K562 (cell line): ENCODE results near the gene CAPN10. TPM values are rescaled to one million over a fixed set of nuclear protein-coding genes. Genes with fewer than 3 reads are reported as not detected.

Experiments used
- ATAC-seq: fragments of 200-7000 bp; cut with Tn5 transposase; 3 replicates; pipeline ENCODE4 v1.9.1; 2020; ENCODE audit warnings: moderate library complexity
- BruUV-seq: library from RNA; stranded (reverse); fragments of 400-500 nt; replicated peaks from 2 replicates; lab custom pipeline; 2021; lab: Mats Ljungman, UMichigan
- CTCF ChIA-PET: fragments of 300-600 bp; formaldehyde crosslinking; extraction: SDS; loops from one replicate; lab custom pipeline; 2021; ENCODE audit warnings: low intra/inter-chr PET ratio; lab: Yijun Ruan, JAX
- POLR2A ChIA-PET: fragments of 300-600, 350-650 bp; sonication (Branson Sonifier 250); formaldehyde crosslinking; extraction: SDS; loops from one replicate; lab custom pipeline; 2021; ENCODE audit warnings: antibody characterized with exemption, inconsistent platforms; lab: Yijun Ruan, JAX
- DNase-seq, 4 experiments: peaks; one replicate each; pipeline versions ENCODE4 v3.0.0 to v3.0.0-alpha.2; 2011 to 2018; ENCODE audit warnings: low spot score in 3 of 4, mixed read lengths in 3 of 4; ENCODE audit errors: extremely low read depth in 1 of 4
- FAIRE-seq: peaks from 2 replicates; lab custom pipeline; 2011; peaks lifted over from hg19 to GRCh38; lab: Jason Lieb, UNC
- H2AFZ ChIP-seq: 2 replicates; pipeline ENCODE4 v1.6.0; 2011; ENCODE audit warnings: low read depth, low read length, control low read depth, inconsistent platforms
- H3K27ac ChIP-seq: fragments of 200-600 bp; 3 replicates; pipeline ENCODE4 v1.8.0; 2011; ENCODE audit warnings: low read depth, mild to moderate bottlenecking, control low read depth, inconsistent platforms, low read length, moderate library complexity, mixed read lengths; ENCODE audit errors: extremely low read depth
- H3K27me3 ChIP-seq, 2 experiments: fragments of 300-600 bp in 1 of 2; 2 replicates in 1 of 2; 3 replicates in 1 of 2; pipeline versions ENCODE4 v1.6.0 to v1.8.0; 2011; ENCODE audit warnings: inconsistent platforms in 2 of 2, low read length in 2 of 2, mild to moderate bottlenecking in 1 of 2, mixed read lengths in 1 of 2, moderate library complexity in 1 of 2; ENCODE audit not compliant: control insufficient read depth in 2 of 2, insufficient read depth in 2 of 2
- H3K36me3 ChIP-seq: fragments of 300-600 bp; 3 replicates; pipeline ENCODE4 v1.8.0; 2011; ENCODE audit warnings: mild to moderate bottlenecking, low read length, inconsistent platforms; ENCODE audit not compliant: control insufficient read depth, insufficient read depth
- H3K4me1 ChIP-seq, 2 experiments: fragments of 200-600 bp in 1 of 2; replicated peaks in 1 of 2; 2 replicates in 1 of 2; 3 replicates in 1 of 2; pipeline versions ENCODE4 v1.5.1 to v1.8.0; 2011; ENCODE audit warnings: inconsistent platforms in 2 of 2, low read length in 2 of 2, mild to moderate bottlenecking in 1 of 2, mixed read lengths in 1 of 2, moderate library complexity in 1 of 2; ENCODE audit not compliant: control insufficient read depth in 2 of 2, insufficient read depth in 2 of 2
- H3K4me2 ChIP-seq: 2 replicates; pipeline ENCODE4 v1.6.1; 2011; ENCODE audit warnings: low read length, control low read depth, inconsistent platforms, mixed read lengths; ENCODE audit not compliant: insufficient read depth
- H3K4me3 ChIP-seq: fragments of 200-600 bp; sonication (generic), shearing (Covaris generic); 2 replicates; pipeline ENCODE4 v1.5.1; 2016; ENCODE audit warnings: control low read depth, inconsistent platforms
- H3K79me2 ChIP-seq: fragments of 200-600 bp; 3 replicates; pipeline ENCODE4 v1.8.0; 2011; ENCODE audit warnings: low read length, inconsistent platforms; ENCODE audit not compliant: control insufficient read depth, insufficient read depth
- H3K9ac ChIP-seq, 2 experiments: 2 replicates each; pipeline versions ENCODE4 v1.6.0 to v1.6.1; 2011; ENCODE audit warnings: low read depth in 2 of 2, low read length in 2 of 2, control low read depth in 1 of 2, inconsistent platforms in 1 of 2, mild to moderate bottlenecking in 1 of 2, mixed read lengths in 1 of 2; ENCODE audit not compliant: insufficient read depth in 1 of 2
- H3K9me1 ChIP-seq: one replicate; pipeline ENCODE4 v1.6.0; 2011; ENCODE audit warnings: inconsistent platforms, mild to moderate bottlenecking, low read length, moderate library complexity; ENCODE audit not compliant: control insufficient read depth, insufficient read depth
- H3K9me3 ChIP-seq: replicated peaks from 2 replicates; pipeline ENCODE4 v1.5.1; 2011; ENCODE audit warnings: low read depth, low read length, inconsistent platforms; ENCODE audit not compliant: control insufficient read depth, insufficient read depth
- H4K20me1 ChIP-seq: replicated peaks from 2 replicates; pipeline ENCODE4 v1.6.1; 2011; ENCODE audit warnings: low read length, inconsistent platforms, mixed read lengths; ENCODE audit not compliant: control insufficient read depth, insufficient read depth
- CXXC5 ChIP-seq: fragments of 250-450 bp; sonication (Bioruptor Pico); IDR thresholded peaks from 2 replicates; pipeline ENCODE4 v1.8.0; 2022; ENCODE audit warnings: inconsistent platforms, mild to moderate bottlenecking, moderate library complexity
- FOXJ3 ChIP-seq: sonication (generic); formaldehyde crosslinking; IDR thresholded peaks from 2 replicates; pipeline ENCODE4 v1.4.0; 2020; ENCODE audit warnings: mild to moderate bottlenecking, missing genetic modification reagents
- NFE2 ChIP-seq: IDR thresholded peaks from 2 replicates; pipeline ENCODE4 v1.6.1; 2014; ENCODE audit warnings: antibody characterized with exemption, low read depth
- PHF20 ChIP-seq: fragments of 450-650 bp; IDR thresholded peaks from 2 replicates; pipeline ENCODE4 v1.6.1; 2018; ENCODE audit not compliant: partially characterized antibody
- RFX1 ChIP-seq: fragments of 450-650 bp; IDR thresholded peaks from 2 replicates; pipeline ENCODE4 v1.6.1; 2016; ENCODE audit warnings: mild to moderate bottlenecking, moderate library complexity
- SAFB2 ChIP-seq: fragments of 200-400 bp; formaldehyde crosslinking; IDR thresholded peaks from 2 replicates; pipeline ENCODE4 v1.6.1; 2018; ENCODE audit warnings: borderline replicate concordance, low read length, low read depth, moderate library complexity; ENCODE audit not compliant: severe bottlenecking
- U2AF2 ChIP-seq: fragments of 200-400 bp; formaldehyde crosslinking; optimal IDR thresholded peaks from 2 replicates; pipeline ENCODE3; 2017; ENCODE audit warnings: low read depth, mild to moderate bottlenecking, low read length
- XRCC4 ChIP-seq: IDR thresholded peaks from one replicate; pipeline ENCODE4 v1.6.1; 2011; ENCODE audit not compliant: insufficient read depth, insufficient read length; ENCODE audit errors: extremely low read depth
- ZNF551 ChIP-seq: fragments of 250-450 bp; sonication (Bioruptor Pico); IDR thresholded peaks from 2 replicates; pipeline ENCODE4 v1.5.0; 2021; ENCODE audit warnings: mild to moderate bottlenecking, moderate library complexity
- ZNF655 ChIP-seq: fragments of 250-450 bp; sonication (Bioruptor Pico); IDR thresholded peaks from 2 replicates; pipeline ENCODE4 v1.5.0; 2021
- WGBS: fragments of 100-300 bp; shearing (Covaris generic); methylation state at CpG from one replicate; pipeline ENCODE4 v1.1.6; 2016; ENCODE audit warnings: low coverage, mixed read lengths; ENCODE audit not compliant: insufficient coverage; ENCODE audit errors: missing lambda C conversion rate; 5-methylcytosine and 5-hydroxymethylcytosine counted together
- in situ Hi-C: fragments of 300-500 bp; cut with MboI; formaldehyde crosslinking; loops from 4 replicates; pipeline ENCODE4 v1.15.0; 2018; ENCODE audit warnings: inconsistent platforms, mixed read lengths
- intact Hi-C: fragments of 100-400 bp; cut with micrococcal nuclease; formaldehyde crosslinking; loops from 2 replicates; pipeline ENCODE4 v1.14.2; 2022
- polyA plus RNA-seq, 8 experiments: library from polyadenylated mRNA; depleted of rRNA in 4 of 8; stranded (reverse) in 5 of 8; unstranded in 3 of 8; fragments of >200 nt; fragmentation: Nextera tagmentation in 2 of 8; fragmentation: Illumina TruSeq in 1 of 8; extraction: Ambion mirVana in 2 of 8; extraction: Trizol in 1 of 8; gene quantifications; 2 replicates each; pipeline versions ENCODE4 v1.2.1 to v1.2.3, GENCODE V29; 2011 to 2014; ENCODE audit warnings: inconsistent platforms in 1 of 8, missing spikeins in 1 of 8
- total RNA-seq, 7 experiments: library from RNA; depleted of rRNA in 6 of 7; stranded (reverse); fragments of >200 nt in 6 of 7; fragmentation: Illumina TruSeq in 2 of 7; extraction: Trizol in 2 of 7; gene quantifications; 2 replicates each; pipeline versions ENCODE4 v1.2.1 to v1.2.3, GENCODE V29; 2011 to 2021; ENCODE audit warnings: low replicate concordance in 1 of 7
- TF ChIP-seq, protein P1 (sequence below): fragments of 250-450 bp; sonication (Bioruptor Pico); IDR thresholded peaks from 2 replicates; pipeline ENCODE4 v1.5.0; 2020; ENCODE audit warnings: mild to moderate bottlenecking
- TF ChIP-seq, protein P2 (sequence below), 2 experiments: fragments of 150-350 bp in 1 of 2; IDR thresholded peaks; 2 replicates each; pipeline ENCODE4 v1.6.1; 2012 to 2016; ENCODE audit warnings: low read depth in 2 of 2, low read length in 2 of 2, mild to moderate bottlenecking in 1 of 2, moderate library complexity in 1 of 2

The CAPN10 gene
- total and polyA plus RNA-seq, 9 of the 15 experiments (the other 6 are each of a cell fraction or from before 2014, with no cell fraction given), result 0.08 to 26.1 (median 8.4) TPM

- ATAC-seq (no peak), FAIRE-seq (no peak), DNase-seq (no peak)
- 89% methylated on average over 3 of the region's 11 CpGs for WGBS
- no TSS peak for BruUV-seq
- intact Hi-C loops (no loop called here), in situ Hi-C loops (no loop called here)
- no peak overlapping the region for H2AFZ ChIP-seq
- ChIA-PET POLR2A (interaction anchor here (1.4 kb wide), 1 partner anchor 12 kb away, joined by 3 read pairs; the partner anchor contains the start of gene CAPN10), CTCF (no interaction called here)
- H3K4me2 ChIP-seq, result no peak overlapping the region
- TF ChIP-seq RFX1, result no peak
- TF ChIP-seq, protein P1, sequence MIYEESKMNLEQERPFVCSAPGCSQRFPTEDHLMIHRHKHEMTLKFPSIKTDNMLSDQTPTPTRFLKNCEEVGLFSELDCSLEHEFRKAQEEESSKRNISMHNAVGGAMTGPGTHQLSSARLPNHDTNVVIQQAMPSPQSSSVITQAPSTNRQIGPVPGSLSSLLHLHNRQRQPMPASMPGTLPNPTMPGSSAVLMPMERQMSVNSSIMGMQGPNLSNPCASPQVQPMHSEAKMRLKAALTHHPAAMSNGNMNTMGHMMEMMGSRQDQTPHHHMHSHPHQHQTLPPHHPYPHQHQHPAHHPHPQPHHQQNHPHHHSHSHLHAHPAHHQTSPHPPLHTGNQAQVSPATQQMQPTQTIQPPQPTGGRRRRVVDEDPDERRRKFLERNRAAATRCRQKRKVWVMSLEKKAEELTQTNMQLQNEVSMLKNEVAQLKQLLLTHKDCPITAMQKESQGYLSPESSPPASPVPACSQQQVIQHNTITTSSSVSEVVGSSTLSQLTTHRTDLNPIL, result no peak
- TF ChIP-seq NFE2, result no peak
- no peak for TF ChIP-seq ZNF655 (CRISPR knock-in tag)
- TF ChIP-seq, protein P2, sequence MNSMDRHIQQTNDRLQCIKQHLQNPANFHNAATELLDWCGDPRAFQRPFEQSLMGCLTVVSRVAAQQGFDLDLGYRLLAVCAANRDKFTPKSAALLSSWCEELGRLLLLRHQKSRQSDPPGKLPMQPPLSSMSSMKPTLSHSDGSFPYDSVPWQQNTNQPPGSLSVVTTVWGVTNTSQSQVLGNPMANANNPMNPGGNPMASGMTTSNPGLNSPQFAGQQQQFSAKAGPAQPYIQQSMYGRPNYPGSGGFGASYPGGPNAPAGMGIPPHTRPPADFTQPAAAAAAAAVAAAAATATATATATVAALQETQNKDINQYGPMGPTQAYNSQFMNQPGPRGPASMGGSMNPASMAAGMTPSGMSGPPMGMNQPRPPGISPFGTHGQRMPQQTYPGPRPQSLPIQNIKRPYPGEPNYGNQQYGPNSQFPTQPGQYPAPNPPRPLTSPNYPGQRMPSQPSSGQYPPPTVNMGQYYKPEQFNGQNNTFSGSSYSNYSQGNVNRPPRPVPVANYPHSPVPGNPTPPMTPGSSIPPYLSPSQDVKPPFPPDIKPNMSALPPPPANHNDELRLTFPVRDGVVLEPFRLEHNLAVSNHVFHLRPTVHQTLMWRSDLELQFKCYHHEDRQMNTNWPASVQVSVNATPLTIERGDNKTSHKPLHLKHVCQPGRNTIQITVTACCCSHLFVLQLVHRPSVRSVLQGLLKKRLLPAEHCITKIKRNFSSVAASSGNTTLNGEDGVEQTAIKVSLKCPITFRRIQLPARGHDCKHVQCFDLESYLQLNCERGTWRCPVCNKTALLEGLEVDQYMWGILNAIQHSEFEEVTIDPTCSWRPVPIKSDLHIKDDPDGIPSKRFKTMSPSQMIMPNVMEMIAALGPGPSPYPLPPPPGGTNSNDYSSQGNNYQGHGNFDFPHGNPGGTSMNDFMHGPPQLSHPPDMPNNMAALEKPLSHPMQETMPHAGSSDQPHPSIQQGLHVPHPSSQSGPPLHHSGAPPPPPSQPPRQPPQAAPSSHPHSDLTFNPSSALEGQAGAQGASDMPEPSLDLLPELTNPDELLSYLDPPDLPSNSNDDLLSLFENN (IDR thresholded peaks at IDR 0.05; ENCODE audit: low read depth in 2 of 2, low read length in 2 of 2), result no peak
- TF ChIP-seq U2AF2, result no peak
- TF ChIP-seq ZNF551 (CRISPR knock-in tag), result no peak
- no peak for TF ChIP-seq FOXJ3 (CRISPR knock-in tag)
- TF ChIP-seq CXXC5 (CRISPR knock-in tag), result no peak
- no peak for TF ChIP-seq XRCC4
- TF ChIP-seq SAFB2, result no peak
- TF ChIP-seq PHF20, result no peak
- H3K27me3 ChIP-seq, result no peaks in the 10 kb centered on the region
- peaks cover 6% of the 10 kb centered on the region; the same call in 1 of the 3 replicates for H3K36me3 ChIP-seq
- H4K20me1 ChIP-seq, result no peaks in the 10 kb centered on the region
- no peaks in the 10 kb centered on the region for H3K79me2 ChIP-seq
- H3K9ac ChIP-seq, result no peak overlapping the region
- H3K27ac ChIP-seq, result no peak overlapping the region
- no peaks in the 10 kb centered on the region for H3K9me3 ChIP-seq
- H3K9me1 ChIP-seq, result no peaks in the 10 kb centered on the region
- H3K4me3 ChIP-seq, result no peak overlapping the region
- H3K4me1 ChIP-seq, result peaks cover 0 to 38% of the 10 kb centered on the region in 2 experiments; a peak in 2 of 5 replicates
These were observed 12.6 kb downstream of the CAPN10 start for GRCh38 chr2:240599141-240599583.
